Keratinocyte (primary cell): ENCODE results near the gene PTPRD. TPM values are rescaled to one million over a fixed set of nuclear protein-coding genes. Genes with fewer than 3 reads are reported as not detected.

Experiments
- DNase-seq: peaks from one replicate; pipeline ENCODE4 v3.0.0-alpha.2; 2011; ENCODE audit warnings: low read depth, missing footprints, low spot score
- FAIRE-seq: peaks from 2 replicates; lab custom pipeline; 2011; peaks lifted over from hg19 to GRCh38; lab: Jason Lieb, UNC
- H2AFZ ChIP-seq: 2 replicates; pipeline ENCODE4 v1.6.0; 2012; ENCODE audit warnings: low read length, control low read depth, inconsistent platforms; ENCODE audit not compliant: control insufficient read depth
- H3K27ac ChIP-seq: 2 replicates; pipeline ENCODE4 v1.5.1; 2011; ENCODE audit warnings: low read length; ENCODE audit not compliant: control insufficient read depth, insufficient read depth
- H3K27me3 ChIP-seq: 3 replicates; pipeline ENCODE4 v1.6.0; 2011; ENCODE audit warnings: low read length; ENCODE audit not compliant: control insufficient read depth, insufficient read depth; ENCODE audit errors: extremely low read depth
- H3K36me3 ChIP-seq, 2 experiments: 2 replicates in 1 of 2; 3 replicates in 1 of 2; pipeline ENCODE4 v1.5.1; 2011; ENCODE audit warnings: low read length in 2 of 2, mild to moderate bottlenecking in 1 of 2; ENCODE audit not compliant: control insufficient read depth in 2 of 2, insufficient read depth in 2 of 2; ENCODE audit errors: extremely low read depth in 1 of 2
- H3K4me1 ChIP-seq: 3 replicates; pipeline ENCODE4 v1.5.1; 2011; ENCODE audit warnings: low read length; ENCODE audit not compliant: control insufficient read depth, insufficient read depth; ENCODE audit errors: extremely low read depth
- H3K4me2 ChIP-seq: 3 replicates; pipeline ENCODE4 v1.6.0; 2011; ENCODE audit warnings: low read depth, low read length; ENCODE audit not compliant: control insufficient read depth, insufficient read depth; ENCODE audit errors: extremely low read depth
- H3K4me3 ChIP-seq, 3 experiments: fragments of 200-600 bp in 1 of 3; sonication (generic) in 1 of 3; 2 replicates in 2 of 3; 3 replicates in 1 of 3; pipeline ENCODE4 v1.5.1; 2011 to 2016; ENCODE audit warnings: low read length in 3 of 3, mild to moderate bottlenecking in 3 of 3, control low read depth in 2 of 3, inconsistent platforms in 1 of 3, low read depth in 1 of 3, mixed read lengths in 1 of 3, mixed run types in 1 of 3, moderate library complexity in 1 of 3; ENCODE audit not compliant: control insufficient read depth in 2 of 3, insufficient read depth in 2 of 3; ENCODE audit errors: extremely low read depth in 1 of 3
- H3K79me2 ChIP-seq: 2 replicates; pipeline ENCODE4 v1.6.0; 2012; ENCODE audit warnings: low read length; ENCODE audit not compliant: control insufficient read depth, insufficient read depth
- H3K9ac ChIP-seq: 3 replicates; pipeline ENCODE4 v1.6.0; 2011; ENCODE audit warnings: low read length; ENCODE audit not compliant: control insufficient read depth, insufficient read depth; ENCODE audit errors: extremely low read depth
- H3K9me1 ChIP-seq: 3 replicates; pipeline ENCODE4 v1.6.0; 2011; ENCODE audit warnings: low read length; ENCODE audit not compliant: control insufficient read depth, insufficient read depth; ENCODE audit errors: extremely low read depth
- H3K9me3 ChIP-seq: 2 replicates; pipeline ENCODE4 v1.5.1; 2012; ENCODE audit warnings: low read depth, low read length; ENCODE audit not compliant: control insufficient read depth
- H4K20me1 ChIP-seq: 3 replicates; pipeline ENCODE4 v1.6.0; 2011; ENCODE audit warnings: low read length; ENCODE audit not compliant: control insufficient read depth, insufficient read depth; ENCODE audit errors: extremely low read depth
- CTCF ChIP-seq, 3 experiments: IDR thresholded peaks in 1 of 3; conservative IDR thresholded peaks in 1 of 3; optimal IDR thresholded peaks in 1 of 3; 2 replicates in 2 of 3; 3 replicates in 1 of 3; pipeline versions ENCODE3 to v1.5.1; 2011; ENCODE audit warnings: low read length in 3 of 3, mild to moderate bottlenecking in 3 of 3, moderate library complexity in 2 of 3, control low read depth in 1 of 3, inconsistent platforms in 1 of 3; ENCODE audit not compliant: insufficient read depth in 2 of 3; ENCODE audit errors: extremely low read depth in 1 of 3
- EZH2 ChIP-seq: IDR thresholded peaks from one replicate; pipeline ENCODE4 v1.6.1; 2012; ENCODE audit warnings: inconsistent platforms, mild to moderate bottlenecking, low read length, moderate library complexity
- dilution Hi-C: fragments of 300-500 bp; cut with MboI; formaldehyde crosslinking; loops from one replicate; pipeline ENCODE4 v1.7.0; 2020; ENCODE audit warnings: low sequenced_read_pairs; ENCODE audit not compliant: extremely low pct_ligation_motif_present
- polyA plus RNA-seq, 5 experiments: library from polyadenylated mRNA; depleted of rRNA in 3 of 5; stranded (reverse) in 3 of 5; stranded (forward) in 1 of 5; unstranded in 1 of 5; fragments of >200 nt; gene quantifications; 1 replicate in 1 of 5; 2 replicates in 3 of 5; 3 replicates in 1 of 5; pipeline versions ENCODE4 v1.2.1 to v1.2.3, GENCODE V29; 2011 to 2012; ENCODE audit warnings: missing spikeins in 2 of 5, low read depth in 1 of 5, low replicate concordance in 1 of 5

Gene PTPRD
- polyA plus RNA-seq, 1 donor (not counting 4 experiments of a cell fraction or from before 2014, with no cell fraction given): 0.10 TPM

DNA sequence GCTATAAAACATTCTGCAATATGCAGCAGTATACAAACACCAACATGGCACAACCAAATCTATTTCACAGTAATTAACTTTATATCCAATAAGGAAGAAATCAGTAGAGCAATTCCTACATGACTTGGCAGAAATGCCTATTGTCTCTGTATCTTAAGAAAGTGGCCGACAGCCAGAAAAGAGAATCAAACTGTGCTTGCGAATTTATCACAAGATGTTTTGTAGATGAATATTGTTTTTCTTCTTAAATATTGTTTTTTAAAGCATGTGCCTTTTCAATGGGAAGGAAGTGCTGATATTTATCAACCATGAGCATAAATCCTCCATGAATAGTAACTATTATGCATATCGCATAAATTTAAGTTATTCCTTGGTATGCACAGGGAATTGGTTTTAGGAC lies 2311.5 kb downstream of the PTPRD start:
- no peak for FAIRE-seq
- dilution Hi-C loops: no loop called here
- no peak overlapping the region for H3K27ac ChIP-seq

GRCh38 chr9:8297047-8297446 lies 2315.8 kb downstream of the PTPRD start:
- Histone ChIP-seq H3K9ac (no peak overlapping the region), H3K4me1 (no peaks in the 10 kb centered on the region), H3K27me3 (no peaks in the 10 kb centered on the region), H3K9me1 (no peaks in the 10 kb centered on the region), H3K4me3 (no peak overlapping the region), H3K36me3 (no peaks in the 10 kb centered on the region), H3K79me2 (no peaks in the 10 kb centered on the region), H4K20me1 (no peaks in the 10 kb centered on the region), H3K27ac (no peak overlapping the region), H3K4me2 (no peak overlapping the region), H3K9me3 (no peaks in the 10 kb centered on the region), H2AFZ (no peak overlapping the region)
- FAIRE-seq: no peak
- DNase-seq: no peak
- dilution Hi-C loops: no loop called here
- TF ChIP-seq EZH2 (no peak), CTCF (optimal IDR thresholded peaks at IDR 0.05 in 1 of 3, IDR thresholded peaks at IDR 0.05 in 1 of 3, conservative IDR thresholded peaks at IDR 0.05 in 1 of 3; ENCODE audit: extremely low read depth in 1 of 3, insufficient read depth in 2 of 3, low read length in 3 of 3) (no peak)

More for the DNA sequence above, 2311.5 kb downstream of the PTPRD start:
- H3K9me1 ChIP-seq: no peaks in the 10 kb centered on the region
- H3K4me1 ChIP-seq: no peaks in the 10 kb centered on the region
- no peaks in the 10 kb centered on the region for H3K27me3 ChIP-seq
- H3K4me3 ChIP-seq: no peak overlapping the region
- no peaks in the 10 kb centered on the region for H3K79me2 ChIP-seq
- no peak overlapping the region for H3K4me2 ChIP-seq
- H3K9me3 ChIP-seq: no peaks in the 10 kb centered on the region
- no peak overlapping the region for H3K9ac ChIP-seq
- no peaks in the 10 kb centered on the region for H3K36me3 ChIP-seq
- TF ChIP-seq EZH2 (no peak), CTCF (optimal IDR thresholded peaks at IDR 0.05 in 1 of 3, IDR thresholded peaks at IDR 0.05 in 1 of 3, conservative IDR thresholded peaks at IDR 0.05 in 1 of 3; ENCODE audit: extremely low read depth in 1 of 3, insufficient read depth in 2 of 3, low read length in 3 of 3) (no peak)
- no peaks in the 10 kb centered on the region for H4K20me1 ChIP-seq
- no peak overlapping the region for H2AFZ ChIP-seq
- DNase-seq: no peak
